Thoracic aorta (tissue), 2 donors: Measurements from ENCODE around the gene ALDH1A1. TPM values are rescaled to one million over a fixed set of nuclear protein-coding genes. Genes with fewer than 3 reads are reported as not detected.

ENCODE experiments used
- ATAC-seq: fragments of 150-250 bp; one replicate; pipeline ENCODE4 v1.8.0; 2017; ENCODE audit warnings: low read depth; ENCODE audit not compliant: insufficient number of reproducible peaks, low FRiP score
- DNase-seq: peaks from one replicate; pipeline ENCODE4 v3.0.0-alpha.2; 2020; ENCODE audit warnings: low spot score
- H3K27ac ChIP-seq, 2 donors: fragments of 200-600 bp; sonication (generic); 1 replicate in 1 of 2; 2 replicates in 1 of 2; pipeline ENCODE4 v1.5.1; 2016; ENCODE audit warnings: mild to moderate bottlenecking in 2 of 2, moderate library complexity in 2 of 2
- H3K27me3 ChIP-seq: fragments of 200-600 bp; sonication (generic); replicated peaks from 2 replicates; pipeline ENCODE4 v1.6.0; 2016; ENCODE audit warnings: mild to moderate bottlenecking; ENCODE audit not compliant: insufficient read depth
- H3K36me3 ChIP-seq: fragments of 200-600 bp; sonication (generic); one replicate; pipeline ENCODE4 v1.5.1; 2016
- H3K4me1 ChIP-seq, 2 donors: fragments of 200-600 bp; sonication (generic); 1 replicate in 1 of 2; 2 replicates in 1 of 2; pipeline versions ENCODE4 v1.5.1 to v1.6.0; 2016; ENCODE audit warnings: low read depth in 2 of 2, mild to moderate bottlenecking in 1 of 2; ENCODE audit not compliant: control insufficient read depth in 1 of 2
- H3K4me3 ChIP-seq: fragments of 200-600 bp; sonication (generic); 2 replicates; pipeline ENCODE4 v1.5.1; 2016; ENCODE audit warnings: mild to moderate bottlenecking
- H3K9me3 ChIP-seq: fragments of 200-600 bp; sonication (generic); 2 replicates; pipeline ENCODE4 v1.5.1; 2016
- CTCF ChIP-seq: fragments of 200-600 bp; sonication (generic); IDR thresholded peaks from one replicate; pipeline ENCODE4 v1.5.1; 2019; ENCODE audit warnings: antibody characterized with exemption
- total RNA-seq, 2 donors: library from RNA; depleted of rRNA; stranded (reverse); fragments of >200 nt; gene quantifications; one replicate each; pipeline versions ENCODE4 v1.1.0 to v1.2.3, GENCODE V29; 2016

Gene ALDH1A1
- total RNA-seq, 2 donors from 2014 or later = 101 to 196 TPM

GRCh38 chr9:72985746-72986145 lies 32.9 kb upstream of the ALDH1A1 start:
- Histone ChIP-seq H3K9me3 (no peaks in the 10 kb centered on the region), H3K4me1 (peaks cover 6 to 27% of the 10 kb centered on the region in 2 donors), H3K4me3 (no peak overlapping the region), H3K27ac (no peak overlapping the region), H3K36me3 (no peaks in the 10 kb centered on the region), H3K27me3 (no peaks in the 10 kb centered on the region)
- ATAC-seq (no peak), DNase-seq (no peak)
- TF ChIP-seq CTCF = no peak

- Histone ChIP-seq H3K27ac (peak overlapping the region in 1 of 2 donors; percentile 55), H3K4me1 (peaks cover 6 to 27% of the 10 kb centered on the region in 2 donors), H3K36me3 (no peaks in the 10 kb centered on the region), H3K9me3 (no peaks in the 10 kb centered on the region), H3K4me3 (no peak overlapping the region), H3K27me3 (no peaks in the 10 kb centered on the region)
- DNase-seq (no peak), ATAC-seq (peak; percentile 55)
- no peak for TF ChIP-seq CTCF
Observed at GRCh38 chr9:72984991-72985390, 32.1 kb upstream of the ALDH1A1 start.

GRCh38 chr9:72984226-72984947 lies 31.5 kb upstream of the ALDH1A1 start:
- H3K4me3 ChIP-seq = no peak overlapping the region
- H3K4me1 ChIP-seq = peaks cover 6 to 28% of the 10 kb centered on the region in 2 donors
- H3K27me3 ChIP-seq = no peaks in the 10 kb centered on the region
- no peaks in the 10 kb centered on the region for H3K36me3 ChIP-seq
- no peak for TF ChIP-seq CTCF
- ATAC-seq (no peak), DNase-seq (no peak)
- H3K9me3 ChIP-seq = no peaks in the 10 kb centered on the region
- peak overlapping the region in 1 of 2 donors; percentile 55 for H3K27ac ChIP-seq

GRCh38 chr9:72983512-72984225 lies 30.8 kb upstream of the ALDH1A1 start:
- Histone ChIP-seq H3K27me3 (no peaks in the 10 kb centered on the region), H3K27ac (no peak overlapping the region), H3K4me1 (peaks cover 12 to 35% of the 10 kb centered on the region in 2 donors), H3K9me3 (no peaks in the 10 kb centered on the region), H3K4me3 (no peak overlapping the region), H3K36me3 (no peaks in the 10 kb centered on the region)
- ATAC-seq (no peak), DNase-seq (no peak)
- no peak for TF ChIP-seq CTCF

GRCh38 chr9:72983056-72983455 lies 30.2 kb upstream of the ALDH1A1 start:
- Histone ChIP-seq H3K9me3 (no peaks in the 10 kb centered on the region), H3K27ac (no peak overlapping the region), H3K36me3 (no peaks in the 10 kb centered on the region), H3K4me1 (peaks cover 15 to 41% of the 10 kb centered on the region in 2 donors), H3K27me3 (no peaks in the 10 kb centered on the region), H3K4me3 (no peak overlapping the region)
- ATAC-seq (no peak), DNase-seq (no peak)
- no peak for TF ChIP-seq CTCF
